ENCODE results near the gene BHLHE40. TPM values are rescaled to one million over a fixed set of nuclear protein-coding genes. Genes with fewer than 3 reads are reported as not detected.

BHLHE40 gene
- total and polyA plus RNA-seq, 10 of the 15 experiments (the other 5 are each of a cell fraction or from before 2014, with no cell fraction given) = 25.2 to 106 (median 51.4) TPM

DNA sequence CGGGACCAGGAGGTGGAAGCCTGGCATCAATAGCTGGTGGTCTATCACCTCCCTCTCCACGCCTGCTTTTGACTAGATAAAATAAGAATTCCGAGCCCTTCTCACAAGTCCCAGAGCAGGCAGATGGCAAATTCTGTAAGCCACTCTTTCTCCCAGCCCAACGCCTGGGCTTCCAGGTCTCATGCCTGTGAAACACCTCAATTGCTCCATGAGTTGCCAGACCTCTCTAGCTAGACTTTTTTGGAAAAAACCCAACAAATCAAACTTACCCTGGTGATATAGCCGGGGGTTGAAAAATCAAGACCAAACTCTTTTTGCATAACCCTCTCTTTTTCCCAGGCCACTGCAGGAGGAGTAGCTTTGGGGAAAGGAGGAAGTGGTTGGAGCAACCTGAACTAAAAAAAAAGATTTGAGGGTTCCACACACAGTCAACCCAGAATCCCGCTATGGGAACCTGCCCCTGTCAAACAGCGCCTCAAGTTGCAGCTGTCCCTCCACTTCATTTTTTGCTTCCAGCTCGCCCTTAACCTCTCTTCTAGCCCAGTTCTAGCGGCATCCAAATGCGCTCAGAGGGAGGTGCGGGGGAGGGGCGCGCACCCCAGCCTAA lies 7.0 kb downstream of the BHLHE40 start (continued):
- TF ChIP-seq, protein P1, sequence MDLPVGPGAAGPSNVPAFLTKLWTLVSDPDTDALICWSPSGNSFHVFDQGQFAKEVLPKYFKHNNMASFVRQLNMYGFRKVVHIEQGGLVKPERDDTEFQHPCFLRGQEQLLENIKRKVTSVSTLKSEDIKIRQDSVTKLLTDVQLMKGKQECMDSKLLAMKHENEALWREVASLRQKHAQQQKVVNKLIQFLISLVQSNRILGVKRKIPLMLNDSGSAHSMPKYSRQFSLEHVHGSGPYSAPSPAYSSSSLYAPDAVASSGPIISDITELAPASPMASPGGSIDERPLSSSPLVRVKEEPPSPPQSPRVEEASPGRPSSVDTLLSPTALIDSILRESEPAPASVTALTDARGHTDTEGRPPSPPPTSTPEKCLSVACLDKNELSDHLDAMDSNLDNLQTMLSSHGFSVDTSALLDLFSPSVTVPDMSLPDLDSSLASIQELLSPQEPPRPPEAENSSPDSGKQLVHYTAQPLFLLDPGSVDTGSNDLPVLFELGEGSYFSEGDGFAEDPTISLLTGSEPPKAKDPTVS (IDR thresholded peaks at IDR 0.05; ENCODE audit: low read depth, low read length) = no peak
- TF ChIP-seq SMAD5 (IDR thresholded peaks at IDR 0.05; ENCODE audit: low read depth) (0 out of 2 replicates have a peak, but pooled peaks have one; percentile 60), ESRRA (IDR thresholded peaks at IDR 0.05; ENCODE audit: low read length) (no peak), NFYB (IDR thresholded peaks at IDR 0.05; ENCODE audit: insufficient read depth, low read depth, low read length) (no peak), IRF4 (IDR thresholded peaks at IDR 0.05; ENCODE audit: low read depth, low read length) (no peak), RB1 (IDR thresholded peaks at IDR 0.05; ENCODE audit: borderline replicate concordance) (0 out of 2 replicates have a peak, but pooled peaks have one; percentile 54), JUNB (IDR thresholded peaks at IDR 0.05) (no peak), MEF2A (IDR thresholded peaks at IDR 0.05; ENCODE audit: insufficient read depth, low read depth, low read length) (no peak), SMARCA5 (IDR thresholded peaks at IDR 0.05) (no peak), BCL11A (IDR thresholded peaks at IDR 0.05; ENCODE audit: low read depth, low read length) (no peak), TCF12 (IDR thresholded peaks at IDR 0.05; ENCODE audit: low read depth, low read length) (0 out of 2 replicates have a peak, but pooled peaks have one; percentile 2)
- TF ChIP-seq, protein P2, sequence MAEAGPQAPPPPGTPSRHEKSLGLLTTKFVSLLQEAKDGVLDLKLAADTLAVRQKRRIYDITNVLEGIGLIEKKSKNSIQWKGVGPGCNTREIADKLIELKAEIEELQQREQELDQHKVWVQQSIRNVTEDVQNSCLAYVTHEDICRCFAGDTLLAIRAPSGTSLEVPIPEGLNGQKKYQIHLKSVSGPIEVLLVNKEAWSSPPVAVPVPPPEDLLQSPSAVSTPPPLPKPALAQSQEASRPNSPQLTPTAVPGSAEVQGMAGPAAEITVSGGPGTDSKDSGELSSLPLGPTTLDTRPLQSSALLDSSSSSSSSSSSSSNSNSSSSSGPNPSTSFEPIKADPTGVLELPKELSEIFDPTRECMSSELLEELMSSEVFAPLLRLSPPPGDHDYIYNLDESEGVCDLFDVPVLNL (IDR thresholded peaks at IDR 0.05; ENCODE audit: low read depth, low read length) = no peak

All from GM12878 (cell line).